ENCODE data around the gene TRMT61B.

TRMT61B gene

GRCh38 chr2:28855193-28855592 lies 14.9 kb downstream of the TRMT61B start:
- no peak for DNase-seq

- DNase-seq, result no peak
Observed at GRCh38 chr2:28842042-28842441, 28.1 kb downstream of the TRMT61B start.

DNA sequence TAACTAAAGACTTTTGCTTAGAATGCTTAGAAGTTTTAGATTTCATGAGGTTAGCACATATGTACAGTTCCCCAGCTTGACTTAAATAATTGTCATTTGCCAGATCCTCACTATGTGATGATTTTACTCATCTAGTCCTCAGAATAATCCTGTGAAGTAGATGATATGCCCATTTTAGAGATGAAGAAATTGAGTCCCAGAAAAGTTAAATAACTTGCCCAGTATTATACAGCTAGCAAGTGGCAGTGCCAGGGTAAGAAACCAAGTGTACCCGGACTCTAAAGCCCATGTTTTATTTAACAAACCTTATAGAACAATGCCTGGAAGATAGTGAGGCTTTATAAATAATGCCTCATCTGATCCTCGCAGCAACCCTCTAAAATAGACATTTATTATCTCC lies 31.1 kb downstream of the TRMT61B start:
- no peak for DNase-seq

DNA sequence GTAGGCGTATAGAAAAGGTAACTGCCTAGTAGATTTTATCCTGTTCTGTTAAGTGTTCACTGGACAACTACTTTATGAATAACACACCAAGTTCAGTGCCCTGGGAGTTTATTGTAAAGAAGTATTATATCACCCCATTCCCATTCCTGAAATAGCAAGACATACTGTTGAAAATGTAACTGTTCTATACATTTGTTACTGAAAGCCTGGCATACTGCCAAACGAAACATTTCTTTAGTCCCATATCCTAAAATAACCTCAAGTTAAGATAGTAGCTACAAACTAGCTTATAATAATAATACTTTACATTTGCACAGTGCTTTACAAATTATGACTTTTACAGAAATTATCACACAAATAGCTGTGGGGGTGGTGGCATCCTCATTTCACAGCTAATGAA lies 34.3 kb downstream of the TRMT61B start:
- DNase-seq, result no peak

GRCh38 chr2:28833740-28834470 lies 36.2 kb downstream of the TRMT61B start:
- no peak for DNase-seq

DNA sequence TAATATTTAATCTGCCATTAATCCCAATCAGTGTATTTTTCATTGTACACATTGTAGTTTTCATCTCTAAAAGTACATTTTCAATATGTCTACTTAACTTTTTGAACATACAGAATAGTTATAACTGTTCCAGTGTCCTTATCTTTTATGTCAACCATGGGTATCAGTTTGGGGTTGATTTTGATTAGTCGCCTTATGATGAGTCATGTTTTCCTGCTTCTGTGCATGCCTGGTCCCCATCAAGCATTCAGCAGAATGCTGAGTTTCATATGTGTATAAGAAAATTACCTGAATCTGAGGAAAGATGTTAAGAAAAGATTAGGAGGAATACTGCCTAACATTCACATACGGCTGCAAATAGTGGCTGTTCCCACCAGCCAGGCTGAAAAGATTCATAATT lies 41.7 kb downstream of the TRMT61B start:
- DNase-seq, result peak; percentile 13

- DNase-seq, result no peak
Observed at GRCh38 chr2:28824870-28825269, 45.2 kb downstream of the TRMT61B start.

GRCh38 chr2:28824207-28824606 lies 45.9 kb downstream of the TRMT61B start:
- no peak for DNase-seq

DNA sequence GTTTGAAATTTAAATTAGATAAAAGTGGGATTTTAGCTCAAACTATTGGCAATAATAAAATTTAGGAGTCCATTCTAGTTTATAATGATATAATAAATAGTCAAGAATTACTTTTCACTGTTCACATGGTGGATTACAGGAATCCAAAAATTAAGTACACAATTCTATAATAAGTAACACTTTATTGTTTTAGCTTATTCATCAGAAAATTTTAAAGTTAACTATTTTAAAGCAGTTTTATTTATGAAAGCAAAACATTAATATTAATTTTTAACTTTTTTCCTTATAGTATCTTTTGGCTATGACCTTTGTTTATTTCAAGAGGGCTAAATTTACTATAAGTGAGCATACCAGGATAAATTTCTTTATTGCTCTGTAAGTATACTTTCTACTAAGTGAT lies 48.1 kb downstream of the TRMT61B start:
- no peak for DNase-seq

DNA sequence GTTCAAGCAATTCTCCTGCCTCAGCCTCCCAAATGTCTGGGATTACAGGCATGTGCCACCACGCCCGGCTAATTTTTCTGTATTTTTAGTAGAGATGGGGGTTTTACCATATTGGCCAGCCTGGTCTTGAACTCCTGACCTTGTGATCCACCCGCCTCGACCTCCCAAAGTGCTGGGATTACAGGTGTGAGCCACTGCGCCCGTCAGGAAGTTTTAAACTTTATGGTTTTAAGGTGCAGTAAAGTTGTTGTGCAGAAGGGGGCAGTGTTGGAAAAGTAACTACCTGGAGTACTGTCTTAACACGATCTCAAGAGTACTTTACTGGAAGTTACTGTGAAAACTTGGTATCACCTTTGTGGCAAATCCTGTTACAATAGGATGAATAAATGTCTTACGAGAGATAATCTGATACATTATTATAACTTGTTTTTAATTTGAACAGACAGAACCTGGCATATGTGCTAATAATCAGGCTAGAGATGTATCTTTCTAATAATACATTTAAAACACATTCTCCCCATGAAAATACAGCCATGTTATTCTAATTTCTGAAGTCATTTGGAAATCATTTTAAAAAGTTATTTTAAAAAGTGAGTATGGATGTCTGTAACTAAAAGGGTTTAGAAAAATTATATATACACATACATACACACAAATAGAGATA lies 48.7 kb downstream of the TRMT61B start:
- DNase-seq, result peak; percentile 80

DNA sequence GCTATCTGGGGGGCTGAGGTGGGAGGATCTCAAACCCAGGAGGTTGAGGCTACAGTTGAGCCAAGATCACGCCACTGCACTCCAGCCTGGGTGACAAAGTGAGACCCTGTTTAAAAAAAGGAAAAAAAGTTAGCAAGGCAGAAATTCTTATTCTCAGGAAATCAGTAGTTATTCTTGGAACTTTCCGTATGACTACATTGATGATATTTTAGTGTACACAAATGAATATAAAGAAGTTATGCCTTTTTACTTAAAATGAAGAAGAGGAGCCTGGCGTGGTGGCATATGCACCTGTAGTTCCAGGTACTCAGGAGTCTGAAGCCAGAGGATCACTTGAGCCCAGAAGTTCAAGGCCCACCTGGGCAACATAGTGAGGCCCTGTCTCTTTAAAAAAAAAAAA lies 52.1 kb downstream of the TRMT61B start:
- peak; percentile 28 for DNase-seq

DNA sequence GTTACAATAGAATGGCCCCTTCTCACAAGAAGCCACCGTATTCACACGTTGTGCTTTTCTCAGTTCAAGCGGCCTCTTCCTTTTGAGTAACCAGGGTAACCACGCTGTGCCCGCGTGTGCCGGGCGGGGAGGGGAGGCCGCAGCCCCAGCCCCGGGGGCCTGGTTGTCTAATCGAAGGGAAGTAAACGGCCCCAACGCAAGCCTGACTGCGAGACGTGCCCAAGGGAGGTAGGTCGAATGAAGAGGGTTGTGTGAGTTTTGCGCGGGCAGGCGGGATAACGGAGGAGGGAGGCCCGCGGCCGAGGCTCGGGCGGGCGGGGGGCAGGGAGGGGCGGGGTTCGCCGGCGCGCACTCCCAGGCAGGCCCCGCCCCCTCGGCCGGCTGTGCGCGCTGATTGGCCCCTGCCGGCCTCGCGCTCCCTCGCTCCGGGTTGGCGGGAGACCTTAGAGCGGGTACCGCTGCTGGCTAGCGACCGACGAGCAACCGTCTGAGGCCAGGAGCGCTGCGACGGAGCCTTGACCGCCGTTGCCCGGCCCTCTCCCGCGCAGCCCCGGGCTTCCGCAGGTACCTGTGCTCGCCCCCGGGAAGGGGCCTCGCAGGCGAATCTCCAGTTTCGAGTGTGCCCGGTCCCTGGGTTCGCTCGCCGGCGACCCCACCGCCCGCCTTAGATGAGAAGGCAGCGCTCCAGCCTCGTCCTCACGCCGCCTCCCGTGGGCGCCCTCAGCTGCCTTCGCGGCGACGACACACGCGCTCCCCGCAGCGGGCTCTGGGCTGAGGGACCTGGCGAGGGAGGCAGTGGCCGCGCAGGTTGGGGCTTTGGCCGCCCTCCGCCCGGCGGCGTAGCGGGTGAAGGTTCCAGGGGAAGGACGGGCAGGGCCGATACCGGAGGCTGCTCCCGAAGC lies 59.5 kb downstream of the TRMT61B start, which contains the start of gene SPDYA:
Gene SPDYA (plus strand): TSS at position 451 of the 902 bp plus-strand sequence. CDS start 5,181 bp downstream, outside the sequence.
- DNase-seq, result peak; percentile 81

- no peak for DNase-seq
Observed at GRCh38 chr2:28809927-28810326, 60.2 kb downstream of the TRMT61B start.

DNA sequence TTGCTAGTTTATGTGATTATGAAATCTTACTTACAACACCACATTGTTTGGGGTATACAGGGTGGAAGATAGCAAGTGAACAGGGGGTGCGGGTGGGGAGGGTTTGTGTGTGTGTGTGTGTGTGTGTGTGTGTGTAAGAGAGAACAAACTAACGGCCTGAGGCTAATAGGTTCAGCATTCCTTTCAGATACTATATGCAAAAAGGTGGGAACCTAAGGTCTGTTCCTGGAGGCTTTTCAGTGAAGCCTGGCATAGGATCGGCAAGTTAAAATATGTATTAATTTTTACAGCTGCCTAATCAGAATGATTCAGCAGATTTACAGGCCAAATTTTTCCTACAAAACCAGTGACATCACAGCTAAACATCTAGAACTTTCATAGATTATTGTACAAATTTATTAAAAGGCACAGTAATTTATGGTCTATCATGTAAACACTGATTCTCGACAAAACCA lies 67.1 kb downstream of the TRMT61B start:
- DNase-seq, result no peak

DNA sequence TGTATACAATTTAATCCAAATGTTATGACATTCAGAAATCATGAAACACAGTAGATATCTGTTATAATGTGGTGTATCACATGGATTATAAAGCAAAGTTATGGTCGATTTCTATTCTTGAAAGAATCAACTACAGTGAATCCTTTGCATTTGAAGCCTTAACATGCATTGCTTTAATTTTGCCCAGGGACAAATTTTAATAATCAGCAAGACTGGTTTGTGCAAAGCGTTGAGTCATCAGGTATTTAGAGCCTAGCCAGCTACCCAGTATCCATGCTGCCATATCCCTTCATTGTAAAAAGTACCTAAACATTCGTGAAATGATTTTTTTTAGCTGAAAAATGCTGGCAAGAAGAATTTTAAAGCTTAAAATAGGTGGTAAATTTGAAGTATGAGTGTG lies 68.4 kb downstream of the TRMT61B start:
- no peak for DNase-seq
